ENCODE data around the gene ATXN1. TPM values are rescaled to one million over a fixed set of nuclear protein-coding genes. Genes with fewer than 3 reads are reported as not detected.

The ATXN1 gene
- total RNA-seq, 1 donor from 2014 or later: 6.1 TPM

DNA sequence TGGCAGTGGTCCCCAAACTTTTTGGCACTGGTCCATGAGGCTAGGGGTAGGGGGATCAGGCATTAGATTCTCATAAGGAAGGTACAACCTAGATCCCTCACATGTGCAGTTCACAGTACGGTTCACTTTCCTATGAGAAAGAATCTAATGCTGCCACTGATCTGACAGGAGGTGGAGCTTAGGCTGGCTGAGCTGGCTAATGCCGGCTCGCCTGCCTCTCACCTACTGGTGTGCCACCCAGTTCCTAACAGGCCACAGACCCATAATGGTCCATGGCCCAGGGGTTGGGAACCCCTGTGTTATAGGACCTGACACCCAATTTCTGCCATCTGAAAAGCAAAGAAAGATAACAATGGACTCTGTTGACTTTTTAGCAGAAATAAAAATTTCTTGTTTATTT is 323.3 kb downstream of the ATXN1 start:
- H3K4me3 ChIP-seq (ENCODE audit: low read depth, low read length): no peak overlapping the region
- no peak for TF ChIP-seq CTCF (conservative IDR thresholded peaks at IDR 0.05; ENCODE audit: low read depth, low read length)
- DNase-seq (ENCODE audit: low read depth): no peak

GRCh38 chr6:16437095-16437494 is 324.2 kb downstream of the ATXN1 start:
- TF ChIP-seq CTCF (conservative IDR thresholded peaks at IDR 0.05; ENCODE audit: low read depth, low read length): no peak
- no peak overlapping the region for H3K4me3 ChIP-seq (ENCODE audit: low read depth, low read length)
- no peak for DNase-seq (ENCODE audit: low read depth)

DNA sequence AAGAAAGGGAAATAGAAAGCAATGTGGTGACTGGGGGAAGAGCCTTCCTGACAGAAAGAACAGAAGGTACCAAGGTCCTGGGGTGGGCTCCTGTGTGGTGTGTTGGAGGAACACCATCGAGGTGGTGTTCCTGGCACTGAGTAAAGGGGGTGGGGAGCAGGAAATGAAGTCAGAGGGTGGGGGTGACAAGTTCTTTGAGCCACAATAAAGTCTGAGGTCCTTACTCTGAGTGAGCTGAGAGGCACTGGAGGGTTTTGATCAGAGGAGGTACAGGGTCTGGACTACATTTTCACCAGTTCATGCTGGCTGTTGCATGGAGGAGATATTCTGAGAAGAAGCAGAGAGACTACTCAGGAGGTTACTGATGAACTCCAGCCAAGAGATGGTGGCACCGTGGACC is 324.7 kb downstream of the ATXN1 start:
- no peak for TF ChIP-seq CTCF (conservative IDR thresholded peaks at IDR 0.05; ENCODE audit: low read depth, low read length)
- no peak for DNase-seq (ENCODE audit: low read depth)
- no peak overlapping the region for H3K4me3 ChIP-seq (ENCODE audit: low read depth, low read length)

DNA sequence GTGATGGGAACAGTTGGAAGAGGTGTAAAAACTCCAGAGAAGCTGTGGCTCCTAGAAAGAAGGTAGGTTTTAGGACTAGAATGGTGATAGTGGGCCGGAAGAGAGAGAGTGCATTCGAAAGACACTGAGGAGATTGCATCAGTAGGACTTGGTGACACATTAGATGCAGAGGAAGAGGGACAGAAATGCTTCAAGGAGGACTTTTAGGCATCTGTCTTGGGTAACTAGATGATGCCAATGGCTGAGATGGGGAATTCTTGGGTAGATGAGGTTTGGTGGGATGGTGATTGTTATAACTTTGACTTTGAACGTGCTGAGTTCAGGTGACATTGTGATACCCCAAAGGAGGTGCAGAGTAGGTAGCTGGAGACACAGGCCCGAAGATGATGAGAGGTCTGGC is 326.4 kb downstream of the ATXN1 start:
- no peak overlapping the region for H3K4me3 ChIP-seq (ENCODE audit: low read depth, low read length)
- no peak for DNase-seq (ENCODE audit: low read depth)
- no peak for TF ChIP-seq CTCF (conservative IDR thresholded peaks at IDR 0.05; ENCODE audit: low read depth, low read length)

DNA sequence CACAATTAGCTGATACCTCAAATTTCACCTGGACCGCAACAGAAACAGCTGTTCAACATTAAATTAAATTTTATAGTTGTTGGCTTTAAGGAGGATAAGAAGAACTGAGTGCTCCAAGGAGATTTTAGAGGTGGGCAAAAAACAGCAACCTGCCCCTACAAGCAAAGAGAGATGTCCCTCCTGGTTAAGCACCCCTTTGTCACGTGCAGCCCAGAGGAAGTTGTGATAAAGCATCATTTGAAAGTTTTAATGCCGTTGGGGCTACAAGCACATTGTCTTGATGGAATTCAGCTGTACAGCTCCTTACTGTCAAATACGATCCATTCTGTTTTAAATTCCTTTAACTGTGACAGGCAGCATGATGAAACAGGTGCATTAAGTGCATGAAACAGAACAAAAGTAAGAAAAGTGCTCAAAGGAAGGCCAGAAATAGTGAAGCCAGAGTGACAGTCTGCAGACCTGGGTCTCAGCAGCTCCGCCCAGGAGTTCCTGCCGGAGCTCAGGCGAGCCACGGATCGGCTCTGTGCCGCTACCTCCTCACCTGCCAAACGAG is 327.8 kb downstream of the ATXN1 start:
- no peak overlapping the region for H3K4me3 ChIP-seq (ENCODE audit: low read depth, low read length)
- no peak for DNase-seq (ENCODE audit: low read depth)
- TF ChIP-seq CTCF (conservative IDR thresholded peaks at IDR 0.05; ENCODE audit: low read depth, low read length): no peak

DNA sequence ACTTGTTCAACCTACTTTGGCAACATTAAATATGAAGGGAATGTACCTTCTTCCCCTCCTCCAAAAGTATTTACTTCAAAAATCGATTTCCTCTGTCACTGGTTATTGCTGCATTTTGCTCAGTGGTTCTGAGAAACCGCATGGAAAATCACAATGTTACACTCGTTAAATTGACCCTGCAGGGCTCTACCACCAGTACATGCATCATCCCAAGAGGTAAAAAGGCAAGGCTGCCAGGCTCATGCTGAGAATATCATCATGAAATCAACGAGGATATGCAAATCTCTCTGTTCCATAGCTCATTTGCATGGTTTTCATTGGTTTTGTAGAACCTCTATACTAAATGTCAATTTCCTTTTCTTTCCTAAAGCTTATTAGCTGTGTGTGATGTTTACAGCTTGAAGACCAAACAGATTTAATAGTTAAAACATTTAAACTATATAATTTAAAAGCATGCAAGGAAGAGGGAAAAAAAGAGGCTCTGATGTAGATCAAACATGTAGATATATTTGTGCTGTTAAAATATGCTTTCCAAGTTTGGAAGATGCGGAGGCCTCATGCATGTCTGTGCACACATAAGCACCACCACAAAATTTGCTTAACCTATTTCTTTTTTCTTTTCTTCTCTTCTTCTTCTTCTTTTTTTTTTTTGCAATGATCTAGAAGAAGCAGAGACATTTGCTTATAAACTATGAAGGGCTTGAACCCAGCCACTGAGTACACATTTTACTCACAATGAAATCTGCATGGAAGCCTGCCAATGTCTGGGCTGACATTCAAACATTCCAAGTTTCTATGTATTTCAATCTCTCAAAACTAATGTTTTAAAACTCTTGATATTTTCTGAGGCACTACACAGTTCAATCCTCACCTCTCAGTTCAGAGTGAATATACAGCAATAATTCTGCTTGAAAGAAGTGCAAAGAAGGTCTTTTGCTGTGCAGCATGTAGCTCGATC is 328.9 kb downstream of the ATXN1 start:
- H3K4me3 ChIP-seq (ENCODE audit: low read depth, low read length): no peak overlapping the region
- no peak for TF ChIP-seq CTCF (conservative IDR thresholded peaks at IDR 0.05; ENCODE audit: low read depth, low read length)
- no peak for DNase-seq (ENCODE audit: low read depth)

All from epithelial cell of proximal tubule (primary cell).